ENCODE data around the gene ZNF280A.

- TF ChIP-seq CREM (CRISPR knock-in tag; IDR thresholded peaks at IDR 0.05) (no peak), CTCF (IDR thresholded peaks at IDR 0.05) (no peak), ZNF317 (CRISPR knock-in tag; IDR thresholded peaks at IDR 0.05; ENCODE audit: borderline replicate concordance, low read depth) (no peak), CDX4 (CRISPR knock-in tag; IDR thresholded peaks at IDR 0.05; ENCODE audit: borderline replicate concordance) (no peak), CBFB (CRISPR knock-in tag; IDR thresholded peaks at IDR 0.05; ENCODE audit: low read depth) (no peak), ZNF121 (CRISPR knock-in tag; IDR thresholded peaks at IDR 0.05) (no peak)
Observed at GRCh38 chr22:22464541-22465054, 55.5 kb downstream of the ZNF280A start.
